ENCODE results near the gene RPS2.
"Not testable (repeated sequence)": the region's sequence is repeated elsewhere in the genome, so short reads cannot be mapped to it uniquely, and the experiment has no call there.

Gene RPS2

DNA sequence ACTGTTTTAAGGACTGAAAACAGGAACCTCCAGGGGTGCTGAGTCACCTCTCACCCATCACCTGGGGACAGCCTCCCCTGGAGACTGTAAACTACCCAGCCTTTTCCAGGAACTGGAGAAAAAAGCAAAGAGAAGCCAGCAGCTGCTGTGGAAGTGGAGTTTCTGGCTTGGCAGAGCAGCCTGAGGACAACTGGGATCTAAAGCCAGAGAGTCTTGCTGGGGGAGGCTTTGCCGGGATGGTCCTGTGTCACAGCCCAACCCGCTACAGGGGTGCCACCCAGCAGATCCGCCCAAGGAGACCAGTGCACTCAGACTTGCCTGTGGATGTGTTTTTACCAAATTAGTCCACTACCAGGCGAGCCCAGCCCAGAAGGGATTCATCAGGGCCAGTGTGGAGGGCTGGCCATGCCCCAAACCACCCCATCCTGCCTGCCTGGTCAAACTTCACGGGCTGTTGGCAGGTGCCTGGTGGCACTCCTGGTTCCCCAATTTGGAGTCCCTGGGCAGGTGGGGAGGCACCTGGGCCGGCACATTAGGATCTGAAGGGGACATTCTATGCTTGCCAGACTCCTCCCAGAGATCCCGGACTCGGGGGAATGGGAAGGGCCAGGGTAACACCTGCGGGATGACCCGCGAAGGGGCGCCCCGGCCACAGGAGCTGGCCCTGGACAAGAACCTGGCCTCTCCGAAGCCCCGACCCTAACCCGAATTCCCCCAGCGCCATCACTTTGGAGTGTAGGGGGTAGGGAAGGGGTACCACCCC, 22.4 kb downstream of the RPS2 start:
- Histone ChIP-seq H3K27ac (peak overlapping the region; percentile 69), H3K9me3 (no peaks in the 10 kb centered on the region), H4K20me1 (peaks cover 30% of the 10 kb centered on the region), H3K4me2 (peak overlapping the region; percentile 100), H3K27me3 (peaks cover 10% of the 10 kb centered on the region; the same call in 1 of the 2 replicates), H3K4me3 (peak overlapping the region; percentile 89), H3K36me3 (peaks cover 22% of the 10 kb centered on the region), H3K4me1 (peaks cover 46% of the 10 kb centered on the region), H3K9ac (peak overlapping the region; percentile 79)
- no peak for TF ChIP-seq Cebpa-rat (IDR thresholded peaks at IDR 0.05)

DNA sequence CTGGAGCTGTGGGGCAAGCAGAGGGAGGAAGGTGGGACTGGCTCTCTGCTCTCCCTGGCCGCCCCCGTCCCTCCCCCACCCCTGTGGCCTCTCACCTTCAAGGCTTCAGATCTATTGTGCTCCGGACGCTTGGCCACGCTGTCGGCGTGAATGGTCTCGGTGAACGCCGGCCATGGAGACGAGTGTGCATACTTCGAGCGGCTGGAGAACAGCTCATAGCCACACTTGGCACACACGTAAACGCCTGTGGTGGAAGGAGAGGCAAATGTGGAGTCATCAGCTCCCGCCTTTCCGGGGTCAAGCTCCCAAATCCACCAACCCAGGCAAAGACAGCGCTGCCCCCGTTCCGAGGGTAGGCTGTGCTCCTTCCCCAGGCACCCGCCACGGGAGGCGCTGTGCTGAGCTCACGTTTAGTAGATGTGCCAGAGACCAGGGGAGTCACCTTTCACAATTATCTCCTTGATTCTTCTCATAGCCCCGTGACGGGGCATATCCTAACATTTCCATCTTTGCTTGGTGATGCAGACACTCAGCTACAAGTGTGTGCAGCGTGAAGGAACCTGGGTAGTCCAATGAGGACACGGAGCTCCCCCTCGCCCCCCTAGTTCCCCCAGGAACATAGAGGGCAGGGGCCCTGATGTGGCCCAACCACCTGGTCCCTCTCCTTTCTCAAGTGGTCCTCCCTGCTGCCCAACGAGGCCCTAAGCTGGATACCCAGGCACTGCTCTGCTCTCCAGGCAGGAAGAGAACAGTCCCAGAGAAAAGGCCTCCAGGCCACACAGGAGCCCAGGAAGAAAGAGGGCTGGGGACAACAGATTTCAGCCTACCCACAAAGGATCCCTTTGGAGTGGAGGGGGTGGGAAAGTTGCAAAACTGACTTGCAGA, 23.2 kb downstream of the RPS2 start:
- H3K4me2 ChIP-seq = peak overlapping the region; percentile 100
- H3K27me3 ChIP-seq = peaks cover 10% of the 10 kb centered on the region; the same call in 1 of the 2 replicates
- H3K9ac ChIP-seq = peak overlapping the region; percentile 79
- peaks cover 30% of the 10 kb centered on the region for H4K20me1 ChIP-seq
- no peak for TF ChIP-seq Cebpa-rat (IDR thresholded peaks at IDR 0.05)
- H3K4me3 ChIP-seq = peak overlapping the region; percentile 89
- H3K36me3 ChIP-seq = peaks cover 29% of the 10 kb centered on the region
- no peaks in the 10 kb centered on the region for H3K9me3 ChIP-seq
- peaks cover 46% of the 10 kb centered on the region for H3K4me1 ChIP-seq
- no peak overlapping the region for H3K27ac ChIP-seq

DNA sequence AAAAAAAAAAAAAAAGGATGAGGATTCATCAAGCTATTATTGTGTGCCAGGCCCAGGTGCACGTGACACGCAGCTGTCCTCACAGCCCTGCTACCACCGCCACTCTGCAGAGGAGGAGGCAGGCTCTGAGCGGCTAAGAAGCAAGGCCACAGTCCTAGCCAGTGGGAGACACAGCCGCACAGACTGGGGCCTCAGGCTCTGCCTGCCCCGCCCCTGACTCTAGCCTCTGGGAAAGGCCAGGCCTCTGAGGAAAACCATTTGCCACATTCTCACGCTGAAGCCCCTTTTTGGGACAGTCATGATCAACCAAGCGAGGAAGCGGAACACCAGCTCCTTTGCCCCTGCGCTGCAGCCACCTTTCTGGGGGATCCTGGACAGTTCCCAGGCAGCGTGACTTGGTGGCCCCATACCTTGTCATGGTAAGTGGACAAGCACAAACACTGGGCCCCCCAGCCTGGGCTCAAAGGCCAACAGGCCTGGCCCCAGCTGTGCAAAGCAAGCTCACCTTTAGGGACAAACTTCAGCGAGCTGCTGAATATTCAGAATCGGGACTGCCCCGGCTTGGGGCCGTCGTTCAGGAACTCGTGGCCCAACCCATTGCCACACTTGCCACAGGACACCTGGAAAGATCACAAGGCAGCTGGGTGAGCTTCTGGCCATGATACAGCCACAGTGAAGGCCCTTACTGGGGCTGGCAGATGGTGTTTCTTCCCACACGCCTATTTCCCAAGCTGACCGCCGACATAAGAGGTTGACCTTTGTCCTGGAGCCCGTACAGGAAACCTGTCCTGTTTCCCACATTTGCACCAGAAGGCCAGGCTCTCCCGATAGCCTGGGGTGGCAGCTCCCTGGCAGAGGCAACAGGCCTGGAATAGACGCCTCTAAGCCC, 24.1 kb downstream of the RPS2 start:
- Histone ChIP-seq H3K4me1 (peaks cover 46% of the 10 kb centered on the region), H3K4me3 (no peak overlapping the region), H3K36me3 (peaks cover 29% of the 10 kb centered on the region), H4K20me1 (peaks cover 30% of the 10 kb centered on the region), H3K4me2 (peak overlapping the region; percentile 100), H3K27me3 (peaks cover 10% of the 10 kb centered on the region; the same call in 1 of the 2 replicates), H3K27ac (no peak overlapping the region), H3K9ac (peak overlapping the region; percentile 34; the same call in 1 of the 2 replicates), H3K9me3 (no peaks in the 10 kb centered on the region)
- TF ChIP-seq Cebpa-rat (IDR thresholded peaks at IDR 0.05) = no peak

DNA sequence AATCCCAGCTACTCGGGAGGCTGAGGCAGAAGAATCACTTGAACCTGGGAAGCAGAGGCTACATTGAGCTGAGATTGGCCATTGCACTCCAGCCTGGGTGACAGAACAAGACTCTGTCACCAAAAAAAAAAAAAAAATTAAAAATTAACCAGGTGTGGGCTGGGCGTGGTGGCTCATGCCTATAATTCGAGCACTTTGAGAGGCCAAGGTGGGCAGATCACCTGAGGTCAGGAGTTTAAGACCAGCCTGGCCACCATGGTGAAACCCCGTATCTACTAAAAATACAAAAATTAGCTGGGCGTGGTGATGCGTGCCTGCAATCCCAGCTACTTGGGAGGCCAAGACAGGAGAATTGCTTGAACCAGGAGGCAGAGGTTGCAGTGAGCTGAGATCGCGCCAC, 24.8 kb downstream of the RPS2 start:
- H3K27ac ChIP-seq, H3K4me3 ChIP-seq: not testable (repeated sequence)

DNA sequence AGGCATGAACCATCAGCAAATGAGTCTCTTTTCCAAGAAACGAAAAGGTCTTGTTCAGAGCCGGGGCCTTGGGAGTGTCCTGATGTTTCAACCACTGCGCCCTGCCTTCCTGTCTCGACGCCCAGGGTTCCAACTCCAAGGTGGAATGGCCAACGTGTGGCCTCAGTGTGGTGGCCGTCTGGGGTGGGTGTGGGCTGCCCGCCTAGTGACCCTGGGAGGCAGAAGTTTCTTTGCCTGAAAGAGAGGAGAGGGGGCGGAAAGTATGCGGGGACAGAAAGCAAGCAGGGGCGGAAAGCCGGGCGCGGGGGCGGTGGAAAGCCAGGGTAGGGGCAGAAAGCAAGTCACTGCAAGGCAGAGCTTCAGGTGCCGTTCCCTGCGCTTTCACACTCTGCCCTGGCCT, 25.7 kb downstream of the RPS2 start:
- peaks cover 45% of the 10 kb centered on the region for H3K4me1 ChIP-seq
- H3K9ac ChIP-seq = no peak overlapping the region; the same call in 1 of the 2 replicates
- peaks cover 10% of the 10 kb centered on the region; the same call in 1 of the 2 replicates for H3K27me3 ChIP-seq
- no peaks in the 10 kb centered on the region for H3K9me3 ChIP-seq
- no peak overlapping the region for H3K27ac ChIP-seq
- no peak for TF ChIP-seq Cebpa-rat (IDR thresholded peaks at IDR 0.05)
- H3K36me3 ChIP-seq = peaks cover 29% of the 10 kb centered on the region
- peak overlapping the region; percentile 100 for H3K4me2 ChIP-seq
- H3K4me3 ChIP-seq = no peak overlapping the region
- H4K20me1 ChIP-seq = peaks cover 30% of the 10 kb centered on the region

More for the DNA sequence above, 24.8 kb downstream of the RPS2 start:
- not testable (repeated sequence) for H3K9ac ChIP-seq, H3K27me3 ChIP-seq, H3K9me3 ChIP-seq
- peak overlapping the region; percentile 100 for H3K4me2 ChIP-seq
- H3K36me3 ChIP-seq = peaks cover 29% of the 10 kb centered on the region
- H3K4me1 ChIP-seq = peaks cover 46% of the 10 kb centered on the region
- peaks cover 30% of the 10 kb centered on the region for H4K20me1 ChIP-seq

DNA sequence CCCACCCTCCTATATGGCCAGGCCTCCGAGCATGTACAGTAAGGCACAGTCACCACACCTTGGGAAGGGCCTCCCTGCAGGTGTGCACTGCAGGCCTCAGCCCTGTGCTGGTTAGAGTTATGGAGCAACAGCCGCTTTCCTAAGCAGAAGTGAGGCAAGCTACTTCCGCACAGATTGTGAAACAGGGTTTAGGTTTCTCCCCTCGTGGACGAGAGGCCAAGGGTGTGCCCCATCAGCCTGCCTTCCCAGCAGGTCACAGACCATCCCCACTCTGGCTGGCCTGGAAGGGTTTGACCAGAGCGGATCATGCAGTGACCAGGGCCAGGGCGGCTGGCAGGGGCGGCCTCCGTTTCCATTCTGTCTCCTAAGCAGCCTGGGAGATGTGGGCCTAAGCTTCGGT, 26.3 kb downstream of the RPS2 start:
- Histone ChIP-seq H3K27me3 (peaks cover 10% of the 10 kb centered on the region; the same call in 1 of the 2 replicates), H3K36me3 (peaks cover 29% of the 10 kb centered on the region), H3K9me3 (no peaks in the 10 kb centered on the region), H3K4me2 (no peak overlapping the region), H3K9ac (no peak overlapping the region), H3K4me3 (no peak overlapping the region), H4K20me1 (peaks cover 30% of the 10 kb centered on the region), H3K27ac (no peak overlapping the region), H3K4me1 (peaks cover 40% of the 10 kb centered on the region)
- no peak for TF ChIP-seq Cebpa-rat (IDR thresholded peaks at IDR 0.05)

DNA sequence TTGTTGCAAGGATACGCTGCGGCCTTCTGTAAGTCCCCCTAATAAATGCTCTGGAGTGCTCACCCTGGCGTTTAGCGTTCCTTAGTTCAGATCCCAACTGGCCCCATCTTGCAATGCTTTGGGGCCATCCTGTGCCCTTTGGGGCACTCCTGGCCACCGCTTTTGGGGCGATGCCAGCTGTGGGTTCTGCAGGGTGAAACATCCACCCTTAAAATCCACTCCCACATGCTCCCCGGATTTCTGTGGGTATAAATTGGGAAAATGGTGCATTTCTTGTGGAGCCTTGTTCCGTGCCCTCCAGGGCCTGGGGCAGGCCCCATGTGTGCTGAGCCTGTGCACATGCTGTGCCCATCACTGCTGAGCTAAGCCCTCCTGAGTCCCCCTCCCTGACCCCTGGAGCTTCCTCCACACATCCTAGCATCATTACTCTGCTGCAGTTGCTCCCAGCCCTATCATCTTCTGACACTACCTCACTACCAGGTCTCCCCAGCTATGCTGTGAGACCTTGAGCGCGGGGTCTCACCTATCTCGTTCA, 27.6 kb downstream of the RPS2 start:
- no peak overlapping the region for H3K4me3 ChIP-seq
- H3K9ac ChIP-seq = no peak overlapping the region
- no peak overlapping the region for H3K27ac ChIP-seq
- H3K36me3 ChIP-seq = peaks cover 29% of the 10 kb centered on the region
- 0 out of 2 replicates have a peak, but pooled peaks cover 4% of the 10 kb centered on the region for H3K27me3 ChIP-seq
- H3K4me2 ChIP-seq = no peak overlapping the region
- H4K20me1 ChIP-seq = peaks cover 23% of the 10 kb centered on the region
- no peaks in the 10 kb centered on the region for H3K9me3 ChIP-seq
- peaks cover 40% of the 10 kb centered on the region for H3K4me1 ChIP-seq
- no peak for TF ChIP-seq Cebpa-rat (IDR thresholded peaks at IDR 0.05)

DNA sequence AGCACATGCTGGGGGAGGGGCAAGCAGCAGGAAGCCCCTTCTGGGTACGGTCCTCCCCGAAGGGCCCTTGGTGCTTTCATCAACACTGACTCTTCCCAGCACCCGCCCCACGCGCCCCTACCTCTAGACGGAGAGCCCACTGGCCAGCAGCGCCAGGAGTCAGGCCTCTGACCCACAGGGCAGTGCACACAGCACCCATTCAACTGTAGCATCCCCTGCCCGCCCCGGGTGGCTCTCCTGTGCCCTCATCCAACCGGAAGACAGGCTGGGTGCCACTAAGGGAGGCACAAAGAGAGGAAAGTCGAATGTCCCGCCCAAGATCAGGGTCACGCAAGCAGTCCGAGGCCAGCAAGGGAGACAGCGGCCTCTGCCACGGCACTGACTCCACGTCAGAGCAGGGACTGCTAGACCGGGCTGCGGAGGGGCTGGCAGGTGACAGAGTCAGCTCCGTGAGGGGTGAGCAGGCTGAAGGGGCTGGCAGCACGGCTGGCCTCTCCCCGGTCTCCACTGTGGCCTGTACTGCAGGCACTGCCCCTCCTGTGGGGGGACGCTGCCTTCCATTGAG, 31.4 kb downstream of the RPS2 start:
- TF ChIP-seq Cebpa-rat (IDR thresholded peaks at IDR 0.05) = no peak
- H3K36me3 ChIP-seq = peaks cover 17% of the 10 kb centered on the region
- H3K4me2 ChIP-seq = peak overlapping the region; percentile 14; the same call in 1 of the 2 replicates
- H3K4me1 ChIP-seq = peaks cover 22% of the 10 kb centered on the region; the same call in 1 of the 2 replicates
- no peak overlapping the region for H3K4me3 ChIP-seq
- H4K20me1 ChIP-seq = no peaks in the 10 kb centered on the region
- no peaks in the 10 kb centered on the region for H3K27me3 ChIP-seq
- 0 out of 2 replicates have a peak overlapping the region, but pooled peaks have one; percentile 9 for H3K27ac ChIP-seq
- no peak overlapping the region for H3K9ac ChIP-seq
- no peaks in the 10 kb centered on the region for H3K9me3 ChIP-seq
